A549 (cell line): ENCODE data around the gene JAZF1.

ENCODE experiments used
- BCL3 ChIP-seq: fragments of >200 bp; sonication (Bioruptor Twin); formaldehyde crosslinking; IDR thresholded peaks from 3 replicates; pipeline ENCODE4 v1.6.1; 2016
- CTCF ChIP-seq: fragments of >200 bp; sonication (Bioruptor Twin); formaldehyde crosslinking; IDR thresholded peaks from 3 replicates; pipeline ENCODE4 v1.5.1; 2016
- EP300 ChIP-seq, 2 experiments: fragments of >200 bp; sonication (Bioruptor Twin); formaldehyde crosslinking; IDR thresholded peaks; 2 replicates in 1 of 2; 3 replicates in 1 of 2; pipeline ENCODE4 v1.6.1; 2016 to 2017
- HEYL ChIP-seq: fragments of 250-450 bp; sonication (Bioruptor Pico); IDR thresholded peaks from 2 replicates; pipeline ENCODE4 v1.8.0; 2021; ENCODE audit warnings: mild to moderate bottlenecking, moderate library complexity
- JUN ChIP-seq, 2 experiments: fragments of >200 bp; sonication (Bioruptor Twin); formaldehyde crosslinking; IDR thresholded peaks; 2 replicates in 1 of 2; 3 replicates in 1 of 2; pipeline ENCODE4 v1.6.1; 2016 to 2017
- KDM1A ChIP-seq: fragments of 200-600 bp; sonication (generic); IDR thresholded peaks from 2 replicates; pipeline ENCODE4 v1.6.1; 2016; ENCODE audit warnings: low read depth, mild to moderate bottlenecking
- MAX ChIP-seq: IDR thresholded peaks from 2 replicates; pipeline ENCODE4 v1.6.1; 2012
- MYC ChIP-seq: IDR thresholded peaks from 2 replicates; pipeline ENCODE4 v1.6.1; 2012; ENCODE audit warnings: mild to moderate bottlenecking, inconsistent platforms, low read length, improper control_type of control experiment, borderline replicate concordance
- NR3C1 ChIP-seq: fragments of >200 bp; sonication (Bioruptor Twin); formaldehyde crosslinking; IDR thresholded peaks from 3 replicates; pipeline ENCODE4 v1.6.1; 2017
- POLR2A ChIP-seq: IDR thresholded peaks from 2 replicates; pipeline ENCODE4 v1.6.1; 2012; ENCODE audit warnings: mild to moderate bottlenecking, low read length
- POLR2AphosphoS2 ChIP-seq: conservative IDR thresholded peaks from 2 replicates; pipeline ENCODE4 v1.6.1; 2012; ENCODE audit warnings: low read length, improper control_type of control experiment, inconsistent platforms
- SMC3 ChIP-seq: fragments of >200 bp; sonication (Bioruptor Twin); formaldehyde crosslinking; IDR thresholded peaks from 3 replicates; pipeline ENCODE4 v1.6.1; 2018; ENCODE audit warnings: inconsistent platforms
- USF2 ChIP-seq: fragments of 450-650 bp; IDR thresholded peaks from 2 replicates; pipeline ENCODE4 v1.6.1; 2014; ENCODE audit warnings: antibody characterized with exemption

- TF ChIP-seq USF2 = no peak
- no peak for TF ChIP-seq EP300 (IDR thresholded peaks at IDR 0.05)
- no peak for TF ChIP-seq CTCF
- no peak for TF ChIP-seq POLR2A
- TF ChIP-seq POLR2AphosphoS2 = no peak
- TF ChIP-seq MAX = no peak
- no peak for TF ChIP-seq KDM1A
- no peak for TF ChIP-seq MYC
- no peak for TF ChIP-seq BCL3
- TF ChIP-seq SMC3 = no peak
- no peak for TF ChIP-seq HEYL (CRISPR knock-in tag)
- TF ChIP-seq NR3C1 = no peak
- no peak for TF ChIP-seq JUN (IDR thresholded peaks at IDR 0.05)
Measured at GRCh38 chr7:28005075-28005846, 175.3 kb downstream of the JAZF1 start.
